BJ (cell line): ENCODE results near the gene GPR17. TPM values are rescaled to one million over a fixed set of nuclear protein-coding genes. Genes with fewer than 3 reads are reported as not detected.

Experiments
- CTCF ChIA-PET: fragments of 350-600 bp; formaldehyde crosslinking; extraction: SDS; loops from one replicate; lab custom pipeline; 2021; ENCODE audit warnings: antibody characterized with exemption, inconsistent platforms; lab: Yijun Ruan, JAX
- POLR2A ChIA-PET: fragments of 300-600 bp; sonication (Branson Sonifier 250); formaldehyde crosslinking; extraction: SDS; loops from one replicate; lab custom pipeline; 2021; ENCODE audit warnings: antibody characterized with exemption; lab: Charles Lee
- DNase-seq: peaks from one replicate; pipeline ENCODE4 v3.0.0-alpha.2; 2011; ENCODE audit warnings: low read depth
- H3K27me3 ChIP-seq: 2 replicates; pipeline ENCODE4 v1.6.0; 2011; ENCODE audit warnings: low read length; ENCODE audit not compliant: control insufficient read depth, insufficient read depth
- H3K36me3 ChIP-seq: 2 replicates; pipeline ENCODE4 v1.5.1; 2011; ENCODE audit warnings: low read length; ENCODE audit not compliant: control insufficient read depth, insufficient read depth
- H3K4me3 ChIP-seq: 2 replicates; pipeline ENCODE4 v1.5.1; 2011; ENCODE audit warnings: low read depth, mild to moderate bottlenecking, control low read depth, low read length
- polyA plus RNA-seq: library from polyadenylated mRNA; depleted of rRNA; stranded (reverse); fragments of >200 nt; gene quantifications from 2 replicates; pipeline ENCODE4 v1.2.3, GENCODE V29; 2011
- TF ChIP-seq, protein P1 (sequence below): IDR thresholded peaks from 2 replicates; pipeline ENCODE4 v1.5.1; 2011; ENCODE audit warnings: low read depth, mild to moderate bottlenecking, control low read depth, inconsistent platforms, low read length, moderate library complexity; ENCODE audit not compliant: insufficient read depth

The GPR17 gene
- polyA plus RNA-seq, 1 experiment, result not detected

DNA sequence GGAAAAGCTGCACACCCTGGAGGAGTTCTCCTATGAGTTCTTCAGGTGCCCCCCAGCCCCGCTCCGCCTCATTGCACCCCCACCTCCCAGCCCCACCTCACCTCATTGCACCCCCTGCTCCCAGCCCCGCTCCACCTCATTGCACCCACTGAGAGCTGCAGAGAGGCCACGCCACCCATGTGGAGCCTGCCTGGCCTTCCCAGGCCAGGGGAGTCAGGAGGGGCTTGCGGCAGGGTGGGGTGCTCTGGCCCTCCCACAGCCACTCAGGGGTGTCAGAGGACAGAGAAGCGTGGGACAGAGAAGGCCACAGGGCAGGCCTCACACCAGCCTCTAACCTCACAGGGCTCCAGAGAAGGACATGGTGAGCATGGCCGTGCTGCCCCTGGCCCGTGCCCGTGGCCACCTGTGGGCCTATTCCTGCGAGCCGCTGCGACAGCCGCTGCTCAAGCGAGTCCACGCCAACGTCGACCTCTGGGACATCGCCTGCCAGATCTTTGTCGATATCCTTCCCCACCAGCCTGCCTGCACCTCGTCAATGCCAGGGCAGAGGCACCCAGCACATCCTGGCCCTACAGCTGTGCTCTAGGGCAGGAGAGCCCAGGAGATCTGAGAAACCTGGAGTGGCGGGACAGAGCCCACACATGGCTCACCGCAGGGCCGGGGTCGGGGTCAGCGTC lies 15.0 kb upstream of the GPR17 start:
- Histone ChIP-seq H3K36me3 (no peaks in the 10 kb centered on the region), H3K27me3 (no peaks in the 10 kb centered on the region), H3K4me3 (no peak overlapping the region)
- POLR2A ChIA-PET, result no interaction called here
- CTCF ChIA-PET, result interaction anchor here (1.4 kb wide), 1 partner anchor 40 kb away, joined by 5 read pairs; no protein-coding TSS in a partner anchor
- TF ChIP-seq, protein P1, sequence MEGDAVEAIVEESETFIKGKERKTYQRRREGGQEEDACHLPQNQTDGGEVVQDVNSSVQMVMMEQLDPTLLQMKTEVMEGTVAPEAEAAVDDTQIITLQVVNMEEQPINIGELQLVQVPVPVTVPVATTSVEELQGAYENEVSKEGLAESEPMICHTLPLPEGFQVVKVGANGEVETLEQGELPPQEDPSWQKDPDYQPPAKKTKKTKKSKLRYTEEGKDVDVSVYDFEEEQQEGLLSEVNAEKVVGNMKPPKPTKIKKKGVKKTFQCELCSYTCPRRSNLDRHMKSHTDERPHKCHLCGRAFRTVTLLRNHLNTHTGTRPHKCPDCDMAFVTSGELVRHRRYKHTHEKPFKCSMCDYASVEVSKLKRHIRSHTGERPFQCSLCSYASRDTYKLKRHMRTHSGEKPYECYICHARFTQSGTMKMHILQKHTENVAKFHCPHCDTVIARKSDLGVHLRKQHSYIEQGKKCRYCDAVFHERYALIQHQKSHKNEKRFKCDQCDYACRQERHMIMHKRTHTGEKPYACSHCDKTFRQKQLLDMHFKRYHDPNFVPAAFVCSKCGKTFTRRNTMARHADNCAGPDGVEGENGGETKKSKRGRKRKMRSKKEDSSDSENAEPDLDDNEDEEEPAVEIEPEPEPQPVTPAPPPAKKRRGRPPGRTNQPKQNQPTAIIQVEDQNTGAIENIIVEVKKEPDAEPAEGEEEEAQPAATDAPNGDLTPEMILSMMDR, result no peak
- DNase-seq, result no peak

DNA sequence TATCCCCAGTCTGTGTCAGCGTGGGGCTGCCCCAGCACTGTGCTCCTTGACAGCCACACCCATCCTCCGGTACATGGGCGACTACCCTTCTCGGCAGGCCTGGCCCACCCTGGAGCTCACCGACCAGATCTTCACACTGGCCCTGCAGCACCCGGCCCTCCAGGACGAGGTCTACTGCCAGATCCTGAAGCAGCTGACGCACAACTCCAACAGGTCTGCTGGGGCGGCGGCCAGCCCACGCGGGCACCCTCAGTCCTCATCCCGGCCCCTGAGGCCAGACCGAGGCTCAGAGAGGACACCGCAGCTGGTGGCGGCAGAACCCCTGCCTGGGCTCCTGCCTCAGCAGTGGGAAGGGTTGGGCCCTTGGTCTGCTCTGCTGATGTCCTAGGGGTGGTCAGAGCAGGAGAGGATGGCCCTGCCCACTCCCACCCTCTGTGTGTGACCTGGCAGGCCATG lies 14.4 kb upstream of the GPR17 start:
- CTCF ChIA-PET, result interaction anchor here (1.2 to 1.4 kb wide), 3 partner anchors 16 to 40 kb away, joined by 3 to 5 read pairs (median 5); no protein-coding TSS in a partner anchor
- TF ChIP-seq, protein P1, result no peak
- Histone ChIP-seq H3K36me3 (no peaks in the 10 kb centered on the region), H3K27me3 (no peaks in the 10 kb centered on the region), H3K4me3 (no peak overlapping the region)
- POLR2A ChIA-PET, result no interaction called here
- no peak for DNase-seq

DNA sequence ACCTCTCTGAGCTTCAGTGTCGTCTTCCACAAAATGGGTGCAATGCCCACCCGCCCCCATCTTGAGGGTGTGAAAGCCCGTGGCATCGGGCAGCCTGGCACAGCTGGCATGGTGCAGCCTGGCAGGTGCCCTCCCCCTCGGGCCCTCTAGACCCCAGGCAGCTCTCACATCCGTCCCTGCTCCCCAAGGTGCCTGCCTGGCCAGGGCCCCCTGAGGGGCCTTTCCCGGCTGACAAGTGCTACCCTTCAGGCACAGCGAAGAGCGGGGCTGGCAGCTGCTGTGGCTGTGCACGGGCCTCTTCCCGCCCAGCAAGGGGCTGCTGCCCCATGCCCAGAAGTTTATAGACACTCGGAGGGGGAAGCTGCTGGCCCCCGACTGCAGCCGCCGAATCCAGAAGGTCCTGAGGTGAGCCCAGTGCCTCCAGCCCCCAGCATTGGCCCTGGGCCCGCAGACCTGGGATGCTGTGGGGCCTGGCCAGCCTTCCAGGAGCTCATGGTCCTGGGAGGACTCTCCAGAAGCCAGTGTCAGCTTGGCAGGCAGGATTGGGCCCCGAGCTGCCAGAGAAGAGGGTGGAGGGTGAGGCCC lies 13.9 kb upstream of the GPR17 start:
- Histone ChIP-seq H3K36me3 (no peaks in the 10 kb centered on the region), H3K4me3 (no peak overlapping the region), H3K27me3 (no peaks in the 10 kb centered on the region)
- no peak for DNase-seq
- ChIA-PET CTCF (interaction anchor here (1.2 to 1.4 kb wide), 3 partner anchors 16 to 41 kb away, joined by 3 to 5 read pairs (median 5); no protein-coding TSS in a partner anchor), POLR2A (no interaction called here)
- TF ChIP-seq, protein P1, result no peak

DNA sequence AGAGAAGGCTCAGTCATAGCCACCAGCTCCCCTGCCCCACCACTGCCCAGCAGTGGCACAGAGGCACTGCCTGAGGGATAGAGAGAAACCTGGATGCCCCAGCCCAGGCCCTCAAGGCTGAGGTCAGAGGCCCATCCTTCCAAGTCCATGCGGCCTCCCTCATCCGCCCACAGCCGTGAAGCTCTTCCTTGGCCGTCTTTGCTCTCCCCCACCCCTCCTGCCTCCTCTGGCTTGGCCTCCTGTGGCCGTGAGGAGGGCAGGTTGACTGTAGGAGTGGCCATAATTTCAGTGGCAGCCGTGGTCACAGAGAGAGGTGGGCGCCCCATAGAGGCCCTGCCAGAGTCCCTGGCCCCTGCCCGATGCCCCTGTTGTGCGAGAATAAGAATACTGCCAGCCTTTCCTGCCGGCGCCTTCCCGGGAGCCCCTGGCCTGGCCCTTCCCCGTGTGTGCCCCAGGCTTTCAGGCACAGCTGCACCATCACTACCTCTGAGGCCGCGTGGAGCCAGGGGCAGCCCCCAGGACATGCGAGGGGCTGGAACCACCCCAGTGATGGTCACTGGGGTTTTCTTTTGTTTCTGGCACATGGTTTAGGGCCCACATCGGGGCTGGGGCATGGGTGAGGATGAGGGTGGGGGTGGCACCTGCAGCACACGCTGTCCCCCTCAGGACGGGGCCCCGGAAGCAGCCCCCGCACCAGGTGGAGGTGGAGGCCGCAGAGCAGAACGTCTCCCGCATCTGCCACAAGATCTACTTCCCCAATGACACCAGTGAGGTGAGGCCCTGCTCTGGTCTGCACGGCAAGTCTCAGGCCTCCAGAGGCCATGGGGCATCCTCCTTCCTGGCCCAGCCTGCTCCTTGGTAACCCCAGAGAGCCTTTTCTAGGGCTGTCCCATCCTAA lies 13.1 kb upstream of the GPR17 start:
- DNase-seq, result no peak
- POLR2A ChIA-PET, result no interaction called here
- TF ChIP-seq, protein P1, result no peak
- CTCF ChIA-PET, result interaction anchor here (1.2 to 1.4 kb wide), 3 partner anchors 17 to 42 kb away, joined by 3 to 5 read pairs (median 5); no protein-coding TSS in a partner anchor
- no peaks in the 10 kb centered on the region for H3K27me3 ChIP-seq
- no peaks in the 10 kb centered on the region for H3K36me3 ChIP-seq
- H3K4me3 ChIP-seq, result no peak overlapping the region
